PFSK-1 (cell line): ENCODE data around the gene PAOX.

Source experiments
- POLR2AphosphoS5 ChIP-seq: IDR thresholded peaks from 2 replicates; pipeline ENCODE4 v1.6.1; 2012; ENCODE audit warnings: low read depth, mild to moderate bottlenecking, control low read depth, low read length, moderate library complexity
- TF ChIP-seq, protein P1 (sequence below), 2 experiments: IDR thresholded peaks; 2 replicates each; pipeline versions ENCODE4 v1.6.1 to v1.8.0; 2011 to 2012; ENCODE audit warnings: low read depth in 2 of 2, low read length in 2 of 2, control low read depth in 1 of 2, inconsistent platforms in 1 of 2, mild to moderate bottlenecking in 1 of 2, moderate library complexity in 1 of 2; ENCODE audit not compliant: insufficient read depth in 1 of 2

DNA sequence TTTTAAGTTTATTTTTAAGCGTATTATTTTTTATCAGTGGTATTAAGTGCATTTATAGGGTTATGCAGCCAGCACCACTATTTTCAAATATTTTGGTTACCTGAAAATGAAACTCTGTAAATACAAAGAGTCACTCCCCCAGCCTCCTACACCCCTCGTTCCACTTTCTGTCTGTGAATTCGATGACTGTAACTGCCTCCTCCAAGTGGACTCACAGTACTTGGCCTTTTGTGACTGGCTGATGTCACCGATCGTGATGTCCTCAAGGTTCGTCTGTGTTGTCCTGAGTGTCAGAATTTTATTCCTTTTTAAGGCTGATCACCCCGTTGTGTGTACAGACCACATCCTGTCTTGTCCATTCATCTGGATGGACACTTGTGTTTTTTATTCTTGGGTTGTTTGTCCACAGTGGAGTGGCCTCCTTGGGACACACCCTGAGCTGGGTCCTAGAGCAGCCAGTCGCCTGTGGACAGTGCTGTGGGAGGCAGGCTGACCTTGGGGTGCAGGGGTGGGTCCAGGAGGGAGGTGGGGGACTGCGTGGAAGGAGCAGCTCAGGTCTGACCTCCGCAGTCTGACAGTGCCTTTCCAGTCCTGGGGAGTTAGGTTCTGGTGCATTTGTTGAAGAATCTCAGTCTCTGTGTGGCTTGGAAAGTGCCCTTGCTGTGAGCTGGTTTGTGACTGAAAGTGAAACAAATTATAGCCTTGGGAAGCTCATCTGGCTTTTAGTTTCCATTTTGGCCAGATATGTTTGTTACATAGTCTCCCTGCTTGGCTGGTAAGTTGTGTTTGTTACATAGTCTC is 21.8 kb downstream of the PAOX start:
- TF ChIP-seq, protein P1, sequence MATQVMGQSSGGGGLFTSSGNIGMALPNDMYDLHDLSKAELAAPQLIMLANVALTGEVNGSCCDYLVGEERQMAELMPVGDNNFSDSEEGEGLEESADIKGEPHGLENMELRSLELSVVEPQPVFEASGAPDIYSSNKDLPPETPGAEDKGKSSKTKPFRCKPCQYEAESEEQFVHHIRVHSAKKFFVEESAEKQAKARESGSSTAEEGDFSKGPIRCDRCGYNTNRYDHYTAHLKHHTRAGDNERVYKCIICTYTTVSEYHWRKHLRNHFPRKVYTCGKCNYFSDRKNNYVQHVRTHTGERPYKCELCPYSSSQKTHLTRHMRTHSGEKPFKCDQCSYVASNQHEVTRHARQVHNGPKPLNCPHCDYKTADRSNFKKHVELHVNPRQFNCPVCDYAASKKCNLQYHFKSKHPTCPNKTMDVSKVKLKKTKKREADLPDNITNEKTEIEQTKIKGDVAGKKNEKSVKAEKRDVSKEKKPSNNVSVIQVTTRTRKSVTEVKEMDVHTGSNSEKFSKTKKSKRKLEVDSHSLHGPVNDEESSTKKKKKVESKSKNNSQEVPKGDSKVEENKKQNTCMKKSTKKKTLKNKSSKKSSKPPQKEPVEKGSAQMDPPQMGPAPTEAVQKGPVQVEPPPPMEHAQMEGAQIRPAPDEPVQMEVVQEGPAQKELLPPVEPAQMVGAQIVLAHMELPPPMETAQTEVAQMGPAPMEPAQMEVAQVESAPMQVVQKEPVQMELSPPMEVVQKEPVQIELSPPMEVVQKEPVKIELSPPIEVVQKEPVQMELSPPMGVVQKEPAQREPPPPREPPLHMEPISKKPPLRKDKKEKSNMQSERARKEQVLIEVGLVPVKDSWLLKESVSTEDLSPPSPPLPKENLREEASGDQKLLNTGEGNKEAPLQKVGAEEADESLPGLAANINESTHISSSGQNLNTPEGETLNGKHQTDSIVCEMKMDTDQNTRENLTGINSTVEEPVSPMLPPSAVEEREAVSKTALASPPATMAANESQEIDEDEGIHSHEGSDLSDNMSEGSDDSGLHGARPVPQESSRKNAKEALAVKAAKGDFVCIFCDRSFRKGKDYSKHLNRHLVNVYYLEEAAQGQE (IDR thresholded peaks at IDR 0.05; ENCODE audit: insufficient read depth in 1 of 2, low read depth in 2 of 2, low read length in 2 of 2): no peak
- TF ChIP-seq POLR2AphosphoS5: no peak
